Activated B cell treated with CpG ODN at 0.5 μM for 24 hours (primary cell): ENCODE results near the gene ZNF444. TPM values are rescaled to one million over a fixed set of nuclear protein-coding genes. Genes with fewer than 3 reads are reported as not detected.
"Not testable (repeated sequence)": the region's sequence is repeated elsewhere in the genome, so short reads cannot be mapped to it uniquely, and the experiment has no call there.

Source experiments
- ATAC-seq: fragments of 200-7000 bp; cut with Tn5 transposase; one replicate; pipeline ENCODE4 v1.10.0; 2021; ENCODE audit warnings: low read depth, mild to moderate bottlenecking, moderate library complexity
- CTCF ChIA-PET: fragments of 350-600 bp; sonication (Branson Sonifier 250); formaldehyde crosslinking; loops from one replicate; lab custom pipeline; 2021; ENCODE audit warnings: antibody characterized with exemption; lab: Charles Lee
- POLR2A ChIA-PET: fragments of 350-600 bp; sonication (Branson Sonifier 250); formaldehyde crosslinking; loops from one replicate; lab custom pipeline; 2021; ENCODE audit warnings: antibody characterized with exemption; lab: Charles Lee
- DNase-seq: peaks from one replicate; pipeline ENCODE4 v3.0.0; 2022
- H3K27ac Mint-ChIP-seq: one replicate; pipeline ENCODE4 v1.8.0; 2020; ENCODE audit warnings: mixed read lengths
- H3K27me3 Mint-ChIP-seq: one replicate; pipeline ENCODE4 v1.8.0; 2021; ENCODE audit warnings: mixed read lengths
- H3K36me3 Mint-ChIP-seq: one replicate; pipeline ENCODE4 v1.8.0; 2021; ENCODE audit warnings: low read depth, mixed read lengths
- H3K4me1 Mint-ChIP-seq: one replicate; pipeline ENCODE4 v1.8.0; 2021; ENCODE audit warnings: mixed read lengths
- H3K4me3 Mint-ChIP-seq: one replicate; pipeline ENCODE4 v1.8.0; 2020; ENCODE audit warnings: mild to moderate bottlenecking, mixed read lengths
- H3K9me3 Mint-ChIP-seq: one replicate; pipeline ENCODE4 v1.8.0; 2020; ENCODE audit warnings: mixed read lengths
- CTCF ChIP-seq: fragments of 200-600 bp; IDR thresholded peaks from one replicate; pipeline ENCODE4 v1.8.0; 2022; ENCODE audit warnings: antibody characterized with exemption, mild to moderate bottlenecking
- intact Hi-C: fragments of 100-400 bp; cut with micrococcal nuclease; formaldehyde crosslinking; loops from one replicate; pipeline ENCODE4 v1.15.1; 2024
- total RNA-seq: library from RNA; stranded (reverse); gene quantifications from 2 replicates; pipeline ENCODE4 v1.2.3, GENCODE V29; 2022

The ZNF444 gene
- total RNA-seq, 1 donor from 2014 or later, result 32.1 TPM

GRCh38 chr19:56104423-56104822, 36.7 kb upstream of the ZNF444 start:
- H3K27me3 Mint-ChIP-seq, result no peaks in the 10 kb centered on the region
- H3K4me1 Mint-ChIP-seq, result peaks cover 47% of the 10 kb centered on the region
- CTCF ChIA-PET, result interaction anchor here (0.9 to 2.1 kb wide), 5 partner anchors 14 to 229 kb away, joined by 3 to 13 read pairs (median 4); no protein-coding TSS in a partner anchor
- ATAC-seq, result no peak
- H3K4me3 Mint-ChIP-seq, result no peak overlapping the region
- DNase-seq, result no peak
- TF ChIP-seq CTCF, result no peak
- H3K9me3 Mint-ChIP-seq, result no peaks in the 10 kb centered on the region
- peak overlapping the region; percentile 70 for H3K27ac Mint-ChIP-seq
- H3K36me3 Mint-ChIP-seq, result peaks cover 36% of the 10 kb centered on the region
- intact Hi-C loops, result no loop called here
- POLR2A ChIA-PET, result interaction anchor here (1.4 kb wide), 2 partner anchors 13 to 17 kb away, joined by 3 to 9 read pairs; partner anchors contain the start of gene ZNF787

DNA sequence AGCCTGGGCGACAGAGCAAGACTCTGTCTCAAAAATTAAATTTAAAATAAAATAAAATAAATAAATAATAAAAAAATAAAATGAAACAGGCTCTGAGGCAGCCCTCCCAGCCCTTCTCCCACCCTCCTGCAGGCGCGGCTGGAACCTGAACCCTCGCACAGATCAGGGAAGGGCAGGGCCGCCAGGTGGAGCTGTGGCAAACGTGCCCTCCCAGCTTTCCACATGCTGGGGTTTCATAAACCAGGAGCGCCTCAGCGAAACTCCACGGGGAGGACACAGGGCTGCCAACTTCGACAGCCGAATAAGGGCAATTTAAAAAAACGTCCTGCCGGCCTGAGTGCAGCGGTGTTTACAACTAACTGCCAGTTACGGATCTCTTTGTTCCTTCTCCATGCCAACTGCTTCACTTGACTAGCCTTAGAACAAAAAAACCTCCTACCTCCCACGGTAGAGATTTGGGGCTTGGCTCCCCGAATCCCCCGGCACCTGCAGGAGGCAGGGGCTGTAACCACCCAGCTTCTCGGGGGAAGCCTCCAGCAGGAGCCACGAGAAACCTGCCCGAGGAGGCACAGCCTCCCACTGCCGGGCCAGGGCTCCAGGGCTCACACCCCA, 35.9 kb upstream of the ZNF444 start:
- peaks cover 32% of the 10 kb centered on the region for H3K36me3 Mint-ChIP-seq
- ATAC-seq (peak; percentile 68), DNase-seq (peak; percentile 49)
- ChIA-PET POLR2A (interaction anchor here (1.4 kb wide), 2 partner anchors 12 to 16 kb away, joined by 3 to 9 read pairs; partner anchors contain the start of gene ZNF787), CTCF (interaction anchor here (0.9 to 2.1 kb wide), 5 partner anchors 13 to 228 kb away, joined by 3 to 13 read pairs (median 4); no protein-coding TSS in a partner anchor)
- H3K4me1 Mint-ChIP-seq, result peaks cover 53% of the 10 kb centered on the region
- TF ChIP-seq CTCF, result no peak
- intact Hi-C loops, result loop anchor here (1.0 kb wide), 3 partner anchors 15 to 67 kb away; no protein-coding TSS in a partner anchor
- no peaks in the 10 kb centered on the region for H3K27me3 Mint-ChIP-seq
- H3K9me3 Mint-ChIP-seq, result no peaks in the 10 kb centered on the region
- peak overlapping the region; percentile 63 for H3K4me3 Mint-ChIP-seq
- peak overlapping the region; percentile 66 for H3K27ac Mint-ChIP-seq

- ChIA-PET CTCF (interaction anchor here (1.4 to 2.1 kb wide), 3 partner anchors 13 to 72 kb away, joined by 3 to 13 read pairs (median 4); no protein-coding TSS in a partner anchor), POLR2A (interaction anchor here (1.4 kb wide), 2 partner anchors 12 to 15 kb away, joined by 3 to 9 read pairs; partner anchors contain the start of gene ZNF787)
- intact Hi-C loops, result loop anchor here (1.0 kb wide), 3 partner anchors 14 to 66 kb away; no protein-coding TSS in a partner anchor
- ATAC-seq, H3K9me3 Mint-ChIP-seq, H3K27me3 Mint-ChIP-seq, H3K4me3 Mint-ChIP-seq, DNase-seq: not testable (repeated sequence)
- Mint-ChIP-seq H3K27ac (peak overlapping the region; percentile 66), H3K36me3 (peaks cover 33% of the 10 kb centered on the region), H3K4me1 (peaks cover 61% of the 10 kb centered on the region)
Measured at GRCh38 chr19:56105831-56106396, 35.2 kb upstream of the ZNF444 start.

DNA sequence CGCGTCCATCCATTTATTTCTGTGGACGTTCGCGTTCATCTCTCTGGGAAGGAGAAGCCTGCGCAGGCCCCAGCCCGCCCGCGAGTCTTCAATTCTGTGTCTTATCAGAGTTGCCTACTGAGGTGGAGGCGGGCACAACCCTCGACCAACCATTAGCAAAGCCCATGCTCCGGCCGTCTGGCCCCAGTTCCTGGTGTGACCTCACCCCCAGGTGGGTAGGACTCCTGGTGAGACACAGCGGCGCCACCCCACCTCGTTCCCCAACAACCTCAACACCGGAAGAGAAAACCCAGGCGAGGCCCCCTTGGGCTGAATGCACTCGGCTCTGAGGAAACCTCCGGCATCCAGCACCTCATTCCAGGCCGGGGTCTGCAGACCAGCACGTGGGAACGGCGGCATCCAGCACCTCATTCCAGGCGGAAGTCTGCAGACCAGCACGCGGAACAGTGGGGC, 34.7 kb upstream of the ZNF444 start:
- intact Hi-C loops, result no loop called here
- H3K27me3 Mint-ChIP-seq, result no peaks in the 10 kb centered on the region
- ChIA-PET CTCF (interaction anchor here (2.1 kb wide), 1 partner anchor 66 kb away, joined by 13 read pairs; no protein-coding TSS in a partner anchor), POLR2A (no interaction called here)
- peaks cover 66% of the 10 kb centered on the region for H3K4me1 Mint-ChIP-seq
- no peak for DNase-seq
- H3K9me3 Mint-ChIP-seq, result no peaks in the 10 kb centered on the region
- H3K4me3 Mint-ChIP-seq, result no peak overlapping the region
- peak overlapping the region; percentile 65 for H3K27ac Mint-ChIP-seq
- H3K36me3 Mint-ChIP-seq, result peaks cover 29% of the 10 kb centered on the region
- no peak for TF ChIP-seq CTCF
- no peak for ATAC-seq

DNA sequence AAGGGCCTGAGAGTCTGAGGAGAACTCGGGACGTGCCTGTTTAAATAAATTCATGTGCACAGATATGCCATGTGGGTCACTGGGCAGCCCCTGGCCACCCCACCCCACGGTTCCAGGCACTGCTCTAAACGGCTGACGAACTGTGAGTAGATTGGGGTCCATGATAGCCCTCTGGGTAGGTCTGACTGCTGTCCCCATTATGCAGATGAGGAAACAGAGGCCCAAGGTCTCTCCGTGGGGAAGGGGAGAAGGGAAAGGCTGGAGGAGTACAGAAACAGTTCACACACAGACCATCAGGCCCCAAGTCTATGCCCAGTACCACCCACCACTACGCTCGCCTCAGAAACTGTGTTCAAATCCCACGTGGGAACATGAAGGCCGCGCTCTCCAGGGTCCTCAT, 34.1 kb upstream of the ZNF444 start:
- Mint-ChIP-seq H3K4me1 (peaks cover 71% of the 10 kb centered on the region), H3K4me3 (no peak overlapping the region), H3K27ac (no peak overlapping the region), H3K36me3 (peaks cover 24% of the 10 kb centered on the region), H3K27me3 (no peaks in the 10 kb centered on the region), H3K9me3 (no peaks in the 10 kb centered on the region)
- ATAC-seq (no peak), DNase-seq (no peak)
- TF ChIP-seq CTCF, result no peak
- ChIA-PET POLR2A (no interaction called here), CTCF (no interaction called here)
- intact Hi-C loops, result no loop called here
